Thyroid gland (tissue), 4 donors: Measurements from ENCODE around the gene DNAJC3.
A peak's percentile ranks its signal among the peaks of the same experiment; 100 is the strongest.

Experiments
- CTCF ChIP-seq, 6 experiments: fragments of 200-600 bp in 3 of 6; fragments of 450-650 bp in 3 of 6; sonication (generic) in 3 of 6; IDR thresholded peaks; one replicate each; pipeline ENCODE4 v1.5.1; 2016 to 2019; ENCODE audit warnings: antibody characterized with exemption in 6 of 6, mild to moderate bottlenecking in 2 of 6, inconsistent platforms in 1 of 6, moderate library complexity in 1 of 6
- POLR2A ChIP-seq, 2 donors: fragments of 450-650 bp; IDR thresholded peaks; one replicate each; pipeline ENCODE4 v1.6.1; 2017; ENCODE audit warnings: antibody characterized with exemption in 2 of 2, mild to moderate bottlenecking in 2 of 2, moderate library complexity in 1 of 2

- TF ChIP-seq POLR2A (IDR thresholded peaks at IDR 0.05) (no peak), CTCF (IDR thresholded peaks at IDR 0.05) (peak in 1 of 6 experiments; percentile 10)
Observed at GRCh38 chr13:95677564-95678266, 776 bp downstream of the DNAJC3 start.
